ENCODE results near the gene CEP78. TPM values are rescaled to one million over a fixed set of nuclear protein-coding genes. Genes with fewer than 3 reads are reported as not detected.
A peak's percentile ranks its signal among the peaks of the same experiment; 100 is the strongest.

CEP78 gene
- total RNA-seq, 1 donor from 2014 or later = 14.8 TPM

GRCh38 chr9:78248635-78249034 lies 12.8 kb downstream of the CEP78 start:
- TF ChIP-seq, protein P1, sequence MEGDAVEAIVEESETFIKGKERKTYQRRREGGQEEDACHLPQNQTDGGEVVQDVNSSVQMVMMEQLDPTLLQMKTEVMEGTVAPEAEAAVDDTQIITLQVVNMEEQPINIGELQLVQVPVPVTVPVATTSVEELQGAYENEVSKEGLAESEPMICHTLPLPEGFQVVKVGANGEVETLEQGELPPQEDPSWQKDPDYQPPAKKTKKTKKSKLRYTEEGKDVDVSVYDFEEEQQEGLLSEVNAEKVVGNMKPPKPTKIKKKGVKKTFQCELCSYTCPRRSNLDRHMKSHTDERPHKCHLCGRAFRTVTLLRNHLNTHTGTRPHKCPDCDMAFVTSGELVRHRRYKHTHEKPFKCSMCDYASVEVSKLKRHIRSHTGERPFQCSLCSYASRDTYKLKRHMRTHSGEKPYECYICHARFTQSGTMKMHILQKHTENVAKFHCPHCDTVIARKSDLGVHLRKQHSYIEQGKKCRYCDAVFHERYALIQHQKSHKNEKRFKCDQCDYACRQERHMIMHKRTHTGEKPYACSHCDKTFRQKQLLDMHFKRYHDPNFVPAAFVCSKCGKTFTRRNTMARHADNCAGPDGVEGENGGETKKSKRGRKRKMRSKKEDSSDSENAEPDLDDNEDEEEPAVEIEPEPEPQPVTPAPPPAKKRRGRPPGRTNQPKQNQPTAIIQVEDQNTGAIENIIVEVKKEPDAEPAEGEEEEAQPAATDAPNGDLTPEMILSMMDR (IDR thresholded peaks at IDR 0.05; ENCODE audit: insufficient read depth, low read length, poor library complexity, severe bottlenecking) = no peak
- no peak for DNase-seq (ENCODE audit: low read depth)
- Histone ChIP-seq H3K27me3 (ENCODE audit: control insufficient read depth, insufficient read depth, low read length) (no peaks in the 10 kb centered on the region), H3K36me3 (ENCODE audit: control insufficient read depth, insufficient read depth, low read length) (no peaks in the 10 kb centered on the region), H3K4me3 (ENCODE audit: low read depth, low read length) (no peak overlapping the region)

DNA sequence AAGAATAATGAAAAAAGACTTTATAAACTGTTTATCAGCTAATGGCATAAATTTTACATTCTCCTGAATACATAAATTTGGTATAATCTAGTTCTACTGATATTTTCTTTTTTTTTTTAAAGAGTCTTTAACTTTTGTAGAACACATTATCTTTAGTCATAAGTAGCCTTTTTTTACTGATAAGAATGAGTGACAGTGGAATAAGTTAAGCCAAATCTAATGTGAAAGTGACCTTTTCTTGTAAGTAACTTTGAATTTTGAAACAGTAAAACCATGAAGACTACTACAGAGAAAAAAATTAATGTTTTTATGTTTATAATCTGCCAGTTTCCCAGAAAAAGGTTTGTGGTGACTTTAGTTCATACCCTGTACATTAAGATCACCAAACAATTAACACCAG lies 13.7 kb downstream of the CEP78 start:
- TF ChIP-seq, protein P1 (IDR thresholded peaks at IDR 0.05; ENCODE audit: insufficient read depth, low read length, poor library complexity, severe bottlenecking) = no peak
- Histone ChIP-seq H3K27me3 (ENCODE audit: control insufficient read depth, insufficient read depth, low read length) (no peaks in the 10 kb centered on the region), H3K4me3 (ENCODE audit: low read depth, low read length) (no peak overlapping the region), H3K36me3 (ENCODE audit: control insufficient read depth, insufficient read depth, low read length) (no peaks in the 10 kb centered on the region)
- no peak for DNase-seq (ENCODE audit: low read depth)

DNA sequence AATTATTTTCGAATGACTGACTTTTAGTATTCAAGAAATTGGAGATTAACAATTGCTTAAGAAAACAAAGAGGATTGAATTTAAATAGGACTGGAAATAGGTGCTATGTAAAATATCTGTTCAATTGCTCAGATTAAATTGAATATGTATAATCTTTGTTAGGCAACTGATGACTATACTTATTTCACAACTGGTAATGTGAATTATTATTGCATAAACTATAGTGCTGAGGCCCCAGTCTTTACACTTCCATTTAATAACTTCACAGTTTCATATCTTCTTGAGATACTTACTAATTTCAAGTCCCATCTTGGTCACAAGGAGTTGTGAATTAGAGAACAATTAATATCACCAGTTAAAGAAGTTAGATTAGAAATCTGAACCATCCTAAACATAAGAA lies 16.7 kb downstream of the CEP78 start:
- no peak for DNase-seq (ENCODE audit: low read depth)
- H3K36me3 ChIP-seq (ENCODE audit: control insufficient read depth, insufficient read depth, low read length) = no peaks in the 10 kb centered on the region
- no peaks in the 10 kb centered on the region for H3K27me3 ChIP-seq (ENCODE audit: control insufficient read depth, insufficient read depth, low read length)
- no peak overlapping the region for H3K4me3 ChIP-seq (ENCODE audit: low read depth, low read length)
- TF ChIP-seq, protein P1 (IDR thresholded peaks at IDR 0.05; ENCODE audit: insufficient read depth, low read length, poor library complexity, severe bottlenecking) = no peak

DNA sequence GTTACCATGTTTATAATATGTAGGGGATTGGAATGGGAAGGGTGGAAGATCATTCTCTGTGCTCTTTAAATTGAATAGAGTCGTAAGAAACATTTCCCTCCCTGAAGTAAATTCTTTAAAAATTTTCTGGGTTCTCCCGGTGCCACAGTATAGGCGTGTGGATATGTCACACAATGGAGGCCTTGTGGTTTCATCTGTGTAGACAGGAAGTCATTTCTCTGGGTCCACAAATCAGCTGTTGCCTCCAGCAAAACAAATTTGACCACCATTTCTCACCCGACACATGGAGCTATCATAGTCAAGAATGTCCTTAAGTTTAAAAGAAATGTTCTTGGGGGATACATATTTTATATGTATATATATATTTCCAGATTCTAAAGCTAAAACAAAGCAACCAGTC lies 17.4 kb downstream of the CEP78 start:
- no peaks in the 10 kb centered on the region for H3K36me3 ChIP-seq (ENCODE audit: control insufficient read depth, insufficient read depth, low read length)
- H3K4me3 ChIP-seq (ENCODE audit: low read depth, low read length) = no peak overlapping the region
- DNase-seq (ENCODE audit: low read depth) = no peak

GRCh38 chr9:78261403-78262001 lies 25.6 kb downstream of the CEP78 start:
- H3K4me3 ChIP-seq (ENCODE audit: low read depth, low read length) = no peak overlapping the region
- no peaks in the 10 kb centered on the region for H3K36me3 ChIP-seq (ENCODE audit: control insufficient read depth, insufficient read depth, low read length)
- TF ChIP-seq, protein P1 (IDR thresholded peaks at IDR 0.05; ENCODE audit: insufficient read depth, low read length, poor library complexity, severe bottlenecking) = peak; percentile 25
- H3K27me3 ChIP-seq (ENCODE audit: control insufficient read depth, insufficient read depth, low read length) = no peaks in the 10 kb centered on the region
- no peak for DNase-seq (ENCODE audit: low read depth)

More for the DNA sequence above, 17.4 kb downstream of the CEP78 start:
- no peaks in the 10 kb centered on the region for H3K27me3 ChIP-seq (ENCODE audit: control insufficient read depth, insufficient read depth, low read length)
- TF ChIP-seq, protein P1 (IDR thresholded peaks at IDR 0.05; ENCODE audit: insufficient read depth, low read length, poor library complexity, severe bottlenecking) = no peak

GRCh38 chr9:78262655-78263054 lies 26.8 kb downstream of the CEP78 start:
- no peaks in the 10 kb centered on the region for H3K36me3 ChIP-seq (ENCODE audit: control insufficient read depth, insufficient read depth, low read length)

More at GRCh38 chr9:78262655-78263054, 26.8 kb downstream of the CEP78 start:
- DNase-seq (ENCODE audit: low read depth) = no peak
- TF ChIP-seq, protein P1 (IDR thresholded peaks at IDR 0.05; ENCODE audit: insufficient read depth, low read length, poor library complexity, severe bottlenecking) = no peak
- Histone ChIP-seq H3K4me3 (ENCODE audit: low read depth, low read length) (no peak overlapping the region), H3K27me3 (ENCODE audit: control insufficient read depth, insufficient read depth, low read length) (no peaks in the 10 kb centered on the region)
